Spinal cord (tissue), 10 donors: ENCODE data around the gene EIF4A2. TPM values are rescaled to one million over a fixed set of nuclear protein-coding genes. Genes with fewer than 3 reads are reported as not detected.
A peak's percentile ranks its signal among the peaks of the same experiment; 100 is the strongest.

Experiments
- DNase-seq, 6 donors: peaks; one replicate each; pipeline versions ENCODE4 v3.0.0 to v3.0.0-alpha.2; 2013 to 2015; ENCODE audit warnings: low spot score in 6 of 6, low read depth in 4 of 6
- H3K27ac ChIP-seq: one replicate; pipeline ENCODE4 v1.5.1; 2013; ENCODE audit warnings: low read depth, low read length, control low read depth
- H3K27me3 ChIP-seq: one replicate; pipeline ENCODE4 v1.6.1; 2013; ENCODE audit warnings: low read length; ENCODE audit not compliant: control insufficient read depth, insufficient read depth
- H3K36me3 ChIP-seq: one replicate; pipeline ENCODE4 v1.6.1; 2013; ENCODE audit warnings: low read length; ENCODE audit not compliant: control insufficient read depth, insufficient read depth
- H3K4me1 ChIP-seq: one replicate; pipeline ENCODE4 v1.6.1; 2013; ENCODE audit warnings: low read length; ENCODE audit not compliant: control insufficient read depth, insufficient read depth
- H3K4me3 ChIP-seq: one replicate; pipeline ENCODE4 v1.5.1; 2013; ENCODE audit warnings: low read depth, low read length, control low read depth
- H3K9me3 ChIP-seq: one replicate; pipeline ENCODE4 v1.6.1; 2013; ENCODE audit warnings: low read length; ENCODE audit not compliant: control insufficient read depth, insufficient read depth
- WGBS: methylation state at CpG from one replicate; pipeline ENCODE4 v1.1.5; 2013; ENCODE audit warnings: missing lambda C conversion rate; ENCODE audit not compliant: insufficient coverage; 5-methylcytosine and 5-hydroxymethylcytosine counted together
- polyA plus RNA-seq, 2 donors: library from polyadenylated mRNA; unstranded; fragments of 120-200 nt; gene quantifications; one replicate each; pipeline ENCODE4 v1.2.1, GENCODE V29; 2013; ENCODE audit not compliant: insufficient read length in 2 of 2
- total RNA-seq, 2 donors: library from RNA; depleted of rRNA in 1 of 2; stranded (reverse); fragments of 120-200 nt in 1 of 2; fragments of >200 nt in 1 of 2; gene quantifications; one replicate each; pipeline versions ENCODE4 v1.2.3 to v1.2.4, GENCODE V29; 2013 to 2014
- donor health status: healthy.

The EIF4A2 gene
- total and polyA plus RNA-seq, 4 donors = 611 to 784 (median 662) TPM

DNA sequence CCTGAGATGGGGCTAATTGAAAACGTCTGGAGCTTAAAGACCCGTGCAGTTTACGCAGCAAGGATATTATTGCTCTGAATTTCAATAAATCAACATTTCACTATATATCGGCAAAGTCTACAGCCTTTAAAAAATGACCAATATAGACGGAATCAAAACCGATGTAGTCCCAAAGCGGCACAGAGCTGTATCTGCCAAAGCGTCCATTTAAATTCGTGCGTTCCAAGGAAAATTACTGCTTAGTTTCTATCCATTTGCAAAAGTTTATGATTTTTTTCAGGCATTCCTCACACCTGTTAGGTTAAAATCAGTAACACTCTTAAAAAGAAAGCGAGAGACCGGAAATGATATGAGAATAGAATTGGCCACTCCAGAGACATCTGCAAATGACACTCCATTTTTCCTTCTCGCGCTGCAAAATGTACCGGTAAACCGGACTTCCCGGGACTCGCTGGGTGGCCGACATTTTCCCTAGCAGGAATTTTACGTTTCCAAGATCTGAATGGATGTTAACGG lies 777 bp upstream of the EIF4A2 start:
- DNase-seq = no peak
- 5% methylated on average over 14 of the region's 21 CpGs for whole genome bisulfite sequencing

DNA sequence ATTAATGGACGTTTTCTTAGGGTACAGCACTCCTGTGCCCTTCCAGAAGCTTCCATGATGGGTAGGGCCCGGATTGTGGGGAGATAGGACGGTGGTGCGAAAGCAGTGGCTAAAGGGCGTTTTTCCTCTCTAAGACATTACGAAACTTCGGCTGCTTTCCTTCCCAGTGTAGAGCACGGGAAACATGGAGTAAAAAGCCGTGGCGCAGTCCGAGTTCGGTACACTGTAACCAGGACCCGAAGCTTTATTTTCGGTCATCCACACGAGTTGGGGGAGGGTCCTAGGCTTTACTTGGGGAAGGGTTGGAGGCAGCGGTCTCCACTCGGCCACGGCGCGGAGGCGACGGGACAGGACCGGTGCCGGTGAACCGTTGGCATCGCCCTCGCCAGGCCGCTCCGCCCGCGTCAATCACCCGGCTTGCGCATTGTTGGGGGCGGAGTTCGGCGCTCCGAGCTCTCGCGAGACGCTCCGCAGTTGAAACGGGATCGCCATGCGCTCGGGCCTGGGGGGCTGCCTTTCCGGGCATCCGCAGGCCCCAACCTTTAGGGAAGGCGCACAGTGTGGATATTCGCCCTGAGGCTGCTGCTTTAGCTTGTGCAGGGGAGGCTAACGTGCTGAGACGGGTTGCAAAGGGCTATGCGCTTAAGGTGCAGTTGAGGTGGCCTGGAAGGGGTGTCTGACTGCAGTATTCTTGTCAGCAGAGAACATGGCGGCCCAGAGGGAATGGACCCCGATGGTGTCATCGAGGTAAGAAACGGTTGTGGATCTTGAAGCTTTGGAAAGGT lies 546 bp downstream of the EIF4A2 start:
- Histone ChIP-seq H3K27ac (peak overlapping the region; percentile 99), H3K4me1 (peaks cover 4% of the 10 kb centered on the region), H3K27me3 (no peaks in the 10 kb centered on the region), H3K4me3 (peak overlapping the region; percentile 66), H3K36me3 (peaks cover 21% of the 10 kb centered on the region), H3K9me3 (no peaks in the 10 kb centered on the region)
- WGBS = 0% methylated on average over 55 of the region's 56 CpGs
- peak in 5 of 6 donors; percentile 68 to 95 (median 75) for DNase-seq

More for the DNA sequence above, 777 bp upstream of the EIF4A2 start:
- Histone ChIP-seq H3K9me3 (no peaks in the 10 kb centered on the region), H3K27ac (peak overlapping the region; percentile 99), H3K36me3 (peaks cover 15% of the 10 kb centered on the region), H3K4me1 (peaks cover 4% of the 10 kb centered on the region), H3K4me3 (peak overlapping the region; percentile 66), H3K27me3 (no peaks in the 10 kb centered on the region)

- Histone ChIP-seq H3K9me3 (no peaks in the 10 kb centered on the region), H3K36me3 (peaks cover 22% of the 10 kb centered on the region), H3K27me3 (no peaks in the 10 kb centered on the region), H3K4me3 (peak overlapping the region; percentile 66), H3K27ac (peak overlapping the region; percentile 99), H3K4me1 (peaks cover 4% of the 10 kb centered on the region)
- WGBS = 21% methylated on average over 4 of the region's 7 CpGs
- no peak for DNase-seq
Measured at GRCh38 chr3:186784820-186785494, 1.6 kb downstream of the EIF4A2 start.

- Histone ChIP-seq H3K4me3 (peak overlapping the region; percentile 66), H3K4me1 (peaks cover 4% of the 10 kb centered on the region), H3K36me3 (peaks cover 23% of the 10 kb centered on the region), H3K27ac (no peak overlapping the region), H3K27me3 (no peaks in the 10 kb centered on the region), H3K9me3 (no peaks in the 10 kb centered on the region)
- no peak for DNase-seq
- 38% methylated on average over 5 of the region's 7 CpGs for WGBS
Measured at GRCh38 chr3:186785495-186786018, 2.2 kb downstream of the EIF4A2 start.

- no peak overlapping the region for H3K27ac ChIP-seq
- no peaks in the 10 kb centered on the region for H3K9me3 ChIP-seq
- H3K27me3 ChIP-seq = no peaks in the 10 kb centered on the region
- DNase-seq = no peak
- H3K36me3 ChIP-seq = peaks cover 27% of the 10 kb centered on the region
- H3K4me3 ChIP-seq = no peak overlapping the region
- WGBS = 67% methylated on average over 3 of the region's 3 CpGs
- H3K4me1 ChIP-seq = peaks cover 4% of the 10 kb centered on the region
Measured at GRCh38 chr3:186786922-186787321, 3.5 kb downstream of the EIF4A2 start.

DNA sequence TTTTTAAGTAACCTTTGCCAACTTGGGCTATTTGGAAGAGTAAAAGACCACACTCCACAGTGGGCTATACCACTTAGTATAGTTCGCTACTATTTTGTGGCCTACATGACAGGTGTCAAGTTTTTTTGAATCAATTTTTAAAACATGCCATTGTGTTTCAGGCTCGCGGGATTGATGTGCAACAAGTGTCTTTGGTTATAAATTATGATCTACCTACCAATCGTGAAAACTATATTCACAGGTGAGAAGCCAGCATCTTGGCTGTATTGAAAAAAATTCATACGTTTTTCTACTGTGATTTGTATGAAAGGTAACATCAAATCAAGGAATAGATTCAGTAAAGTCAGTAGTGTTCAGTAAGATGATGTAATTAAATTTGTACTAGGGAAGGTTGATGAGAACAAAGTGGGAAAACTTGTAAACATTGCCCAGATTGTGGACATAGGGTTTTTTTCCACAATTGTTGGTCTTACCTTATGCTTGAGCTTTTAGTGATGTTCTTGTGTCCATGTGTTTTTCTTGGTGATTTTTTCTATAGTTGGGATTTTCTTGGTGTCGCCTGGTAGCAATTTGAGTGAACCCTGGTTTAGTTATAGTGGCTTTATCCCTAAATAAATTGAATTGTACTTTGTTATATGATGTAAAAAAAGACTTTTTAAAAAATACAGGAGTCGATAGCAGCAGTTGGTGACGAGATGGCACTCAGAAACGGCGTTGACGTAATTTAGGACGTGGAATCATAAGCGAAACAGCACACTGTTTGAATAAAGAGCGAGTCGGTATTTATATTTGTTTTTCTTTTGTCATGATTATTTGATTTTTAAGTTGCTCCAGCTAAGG lies 4.5 kb downstream of the EIF4A2 start:
- DNase-seq = no peak
- H3K36me3 ChIP-seq = peaks cover 27% of the 10 kb centered on the region
- H3K4me1 ChIP-seq = peaks cover 4% of the 10 kb centered on the region
- no peaks in the 10 kb centered on the region for H3K9me3 ChIP-seq
- WGBS = 87% methylated on average over 8 of the region's 15 CpGs
- no peak overlapping the region for H3K4me3 ChIP-seq
- no peaks in the 10 kb centered on the region for H3K27me3 ChIP-seq
- H3K27ac ChIP-seq = no peak overlapping the region

- Histone ChIP-seq H3K9me3 (no peaks in the 10 kb centered on the region), H3K4me3 (no peak overlapping the region), H3K27me3 (no peaks in the 10 kb centered on the region), H3K27ac (no peak overlapping the region), H3K4me1 (peaks cover 4% of the 10 kb centered on the region), H3K36me3 (peaks cover 26% of the 10 kb centered on the region)
- WGBS = 86% methylated on average over 6 of the region's 13 CpGs
- no peak for DNase-seq
Measured at GRCh38 chr3:186788482-186789370, 5.3 kb downstream of the EIF4A2 start.

DNA sequence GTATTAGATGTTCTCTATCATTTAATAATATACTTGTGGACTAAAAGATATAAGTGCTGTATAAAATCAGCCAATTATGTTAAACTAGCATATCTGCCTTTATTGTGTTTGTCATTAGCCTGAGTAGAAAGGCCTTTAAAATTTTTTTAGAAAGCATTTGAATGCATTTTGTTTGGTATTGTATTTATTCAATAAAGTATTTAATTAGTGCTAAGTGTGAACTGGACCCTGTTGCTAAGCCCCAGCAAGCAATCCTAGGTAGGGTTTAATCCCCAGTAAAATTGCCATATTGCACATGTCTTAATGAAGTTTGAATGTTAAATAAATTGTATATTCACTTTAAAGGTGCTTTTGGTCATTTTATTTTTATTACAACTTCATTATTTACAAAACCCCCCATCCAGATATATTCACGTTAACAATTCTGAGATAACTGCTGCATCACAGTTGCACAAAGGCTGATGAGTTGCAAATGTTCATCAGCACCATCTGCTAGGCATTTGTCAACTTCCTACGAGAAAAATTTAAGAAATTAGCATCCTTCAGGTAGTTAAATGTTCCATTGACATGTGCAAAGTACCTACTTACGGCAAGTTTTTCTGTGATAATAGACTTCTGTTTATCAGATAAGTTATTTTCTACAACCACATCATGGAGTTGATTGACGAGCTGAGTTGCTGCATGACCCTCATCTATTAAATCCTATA lies 6.3 kb downstream of the EIF4A2 start:
- H3K4me1 ChIP-seq = peaks cover 4% of the 10 kb centered on the region
- no peaks in the 10 kb centered on the region for H3K27me3 ChIP-seq
- H3K36me3 ChIP-seq = peaks cover 20% of the 10 kb centered on the region
- 33% methylated on average over 1 of the region's 4 CpGs for WGBS
- H3K27ac ChIP-seq = no peak overlapping the region
- no peaks in the 10 kb centered on the region for H3K9me3 ChIP-seq
- H3K4me3 ChIP-seq = no peak overlapping the region
- DNase-seq = no peak
